ENCODE data around the gene LEMD2. TPM values are rescaled to one million over a fixed set of nuclear protein-coding genes. Genes with fewer than 3 reads are reported as not detected.

Gene LEMD2
- polyA plus RNA-seq, 2 donors = 39.8 to 43.2 TPM

DNA sequence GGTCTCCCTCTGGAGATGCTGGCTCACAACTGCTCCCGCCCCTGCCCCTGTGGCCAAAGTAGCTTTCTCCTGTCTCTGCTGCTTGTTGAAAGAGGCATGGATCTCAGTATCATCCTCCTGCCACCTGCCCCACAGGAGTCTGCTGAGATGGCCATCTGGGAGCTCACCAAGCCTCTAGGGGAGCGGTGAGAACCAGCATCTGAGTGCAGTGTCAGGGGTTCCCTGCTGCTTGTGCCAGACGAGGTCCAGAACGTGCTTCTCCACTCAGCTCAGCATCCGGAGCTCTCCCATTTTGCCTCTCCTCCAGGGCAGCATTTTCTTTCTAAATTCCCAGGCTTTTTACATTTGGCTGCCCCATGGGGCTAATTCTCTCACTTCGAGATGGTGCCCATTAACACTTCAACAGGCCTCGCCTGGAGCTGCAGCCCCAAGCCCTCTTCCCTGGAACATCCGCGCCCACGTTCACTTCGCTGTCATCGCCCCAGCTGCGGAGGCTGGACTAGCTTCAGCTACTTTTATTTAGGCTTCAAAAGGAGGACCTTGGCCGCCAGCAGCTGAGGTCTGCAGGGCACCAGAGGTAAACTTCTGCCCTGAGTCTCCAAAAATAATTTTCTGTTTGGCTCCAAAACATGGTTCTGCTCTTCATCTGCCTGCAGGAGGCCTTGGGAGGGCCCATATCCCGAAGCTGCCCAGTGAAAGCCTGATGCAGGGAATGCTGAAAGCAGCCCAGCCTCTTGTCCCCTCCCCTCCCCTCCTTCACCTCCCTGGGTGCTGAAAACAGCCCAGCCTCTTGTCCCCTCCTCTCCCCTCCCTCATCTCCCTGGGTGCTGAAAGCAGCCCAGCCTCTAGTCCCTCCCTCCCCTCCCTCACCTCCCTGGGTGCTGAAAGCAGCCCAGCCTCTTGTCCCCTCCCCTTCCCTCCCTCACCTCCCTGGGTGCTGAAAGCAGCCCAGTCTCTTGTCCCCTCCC is 40.1 kb upstream of the LEMD2 start:
- WGBS, 2 donors = 63% methylated on average over 15 of the region's 15 CpGs
- H3K4me3 ChIP-seq (ENCODE audit: low read depth in 1 of 2, low read length in 2 of 2) = no peak overlapping the region
- no peaks in the 10 kb centered on the region for H3K27me3 ChIP-seq (ENCODE audit: control insufficient read depth in 1 of 2, insufficient read depth in 2 of 2, low read length in 2 of 2)

GRCh38 chr6:33828452-33828763 is 39.5 kb upstream of the LEMD2 start:
- H3K36me3 ChIP-seq (ENCODE audit: control insufficient read depth in 2 of 2, insufficient read depth in 2 of 2, low read length in 1 of 2) = no peaks in the 10 kb centered on the region
- no peaks in the 10 kb centered on the region for H3K27me3 ChIP-seq (ENCODE audit: control insufficient read depth in 1 of 2, insufficient read depth in 2 of 2, low read length in 2 of 2)
- H3K4me1 ChIP-seq (ENCODE audit: control insufficient read depth in 2 of 2, insufficient read depth in 2 of 2, low read length in 1 of 2) = no peaks in the 10 kb centered on the region
- no peaks in the 10 kb centered on the region for H3K9me3 ChIP-seq (ENCODE audit: control insufficient read depth in 2 of 2, insufficient read depth in 1 of 2, low read depth in 1 of 2, low read length in 1 of 2)
- 48 to 57% methylated on average over 4 of the region's 4 CpGs for WGBS, 2 donors
- H3K4me3 ChIP-seq (ENCODE audit: low read depth in 1 of 2, low read length in 2 of 2) = no peak overlapping the region
- no peak overlapping the region for H3K27ac ChIP-seq (ENCODE audit: low read depth in 2 of 2, low read length in 1 of 2)

More for the DNA sequence above, 40.1 kb upstream of the LEMD2 start:
- Histone ChIP-seq H3K27ac (ENCODE audit: low read depth in 2 of 2, low read length in 1 of 2) (no peak overlapping the region), H3K9me3 (ENCODE audit: control insufficient read depth in 2 of 2, insufficient read depth in 1 of 2, low read depth in 1 of 2, low read length in 1 of 2) (no peaks in the 10 kb centered on the region), H3K36me3 (ENCODE audit: control insufficient read depth in 2 of 2, insufficient read depth in 2 of 2, low read length in 1 of 2) (no peaks in the 10 kb centered on the region), H3K4me1 (ENCODE audit: control insufficient read depth in 2 of 2, insufficient read depth in 2 of 2, low read length in 1 of 2) (no peaks in the 10 kb centered on the region)

- H3K27me3 ChIP-seq (ENCODE audit: control insufficient read depth in 1 of 2, insufficient read depth in 2 of 2, low read length in 2 of 2) = no peaks in the 10 kb centered on the region
- H3K4me3 ChIP-seq (ENCODE audit: low read depth in 1 of 2, low read length in 2 of 2) = no peak overlapping the region
- H3K9me3 ChIP-seq (ENCODE audit: control insufficient read depth in 2 of 2, insufficient read depth in 1 of 2, low read depth in 1 of 2, low read length in 1 of 2) = no peaks in the 10 kb centered on the region
- 65 to 73% methylated on average over 14 of the region's 14 CpGs for WGBS, 2 donors
- H3K4me1 ChIP-seq (ENCODE audit: control insufficient read depth in 2 of 2, insufficient read depth in 2 of 2, low read length in 1 of 2) = no peaks in the 10 kb centered on the region
- no peaks in the 10 kb centered on the region for H3K36me3 ChIP-seq (ENCODE audit: control insufficient read depth in 2 of 2, insufficient read depth in 2 of 2, low read length in 1 of 2)
- no peak overlapping the region for H3K27ac ChIP-seq (ENCODE audit: low read depth in 2 of 2, low read length in 1 of 2)
Observed at GRCh38 chr6:33827546-33828451, 38.9 kb upstream of the LEMD2 start.

GRCh38 chr6:33826537-33826936 is 37.6 kb upstream of the LEMD2 start:
- Histone ChIP-seq H3K36me3 (ENCODE audit: control insufficient read depth in 2 of 2, insufficient read depth in 2 of 2, low read length in 1 of 2) (no peaks in the 10 kb centered on the region), H3K27ac (ENCODE audit: low read depth in 2 of 2, low read length in 1 of 2) (no peak overlapping the region), H3K9me3 (ENCODE audit: control insufficient read depth in 2 of 2, insufficient read depth in 1 of 2, low read depth in 1 of 2, low read length in 1 of 2) (no peaks in the 10 kb centered on the region), H3K4me1 (ENCODE audit: control insufficient read depth in 2 of 2, insufficient read depth in 2 of 2, low read length in 1 of 2) (no peaks in the 10 kb centered on the region), H3K27me3 (ENCODE audit: control insufficient read depth in 1 of 2, insufficient read depth in 2 of 2, low read length in 2 of 2) (no peaks in the 10 kb centered on the region), H3K4me3 (ENCODE audit: low read depth in 1 of 2, low read length in 2 of 2) (no peak overlapping the region)
- 29 to 54% methylated on average over 2 of the region's 2 CpGs for WGBS, 2 donors

DNA sequence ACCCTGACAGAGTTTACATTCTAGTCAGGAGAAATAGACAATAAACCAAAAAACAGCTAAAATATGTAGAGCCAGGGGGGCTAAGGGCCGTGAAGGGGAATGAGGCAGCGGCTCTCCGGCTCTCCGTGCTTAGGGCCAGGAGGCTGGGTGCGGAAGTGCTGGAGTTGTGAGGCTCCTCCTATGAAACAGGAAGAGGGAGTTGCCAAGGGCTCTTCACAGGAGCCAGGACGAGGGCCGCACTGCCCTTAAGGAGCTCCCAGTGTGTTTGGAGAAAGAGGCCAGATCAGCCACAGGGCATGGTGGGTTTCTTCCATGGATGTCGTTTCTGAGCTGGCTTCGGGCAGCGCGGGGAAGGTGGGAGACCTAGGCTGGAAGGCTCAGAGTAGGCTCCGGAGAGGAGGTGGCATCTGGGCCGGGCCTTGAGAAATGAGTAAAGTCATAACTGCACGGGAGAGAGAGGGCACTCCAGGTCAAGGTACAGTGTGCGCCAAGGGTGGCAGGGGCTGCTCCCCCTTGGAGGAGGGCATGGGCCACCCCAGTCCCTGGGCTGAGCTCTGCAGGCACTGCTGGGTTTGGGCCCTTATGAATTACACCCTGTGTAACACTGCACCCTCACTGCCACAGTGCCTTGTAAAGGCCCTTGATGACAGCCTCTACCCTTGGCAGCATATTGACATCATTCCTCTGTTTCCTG is 35.7 kb upstream of the LEMD2 start:
- Histone ChIP-seq H3K27ac (ENCODE audit: low read depth in 2 of 2, low read length in 1 of 2) (no peak overlapping the region), H3K4me3 (ENCODE audit: low read depth in 1 of 2, low read length in 2 of 2) (no peak overlapping the region)

GRCh38 chr6:33823806-33824205 is 34.9 kb upstream of the LEMD2 start:
- WGBS, 2 donors = 87 to 90% methylated on average over 2 of the region's 2 CpGs
- Histone ChIP-seq H3K36me3 (ENCODE audit: control insufficient read depth in 2 of 2, insufficient read depth in 2 of 2, low read length in 1 of 2) (no peaks in the 10 kb centered on the region), H3K27me3 (ENCODE audit: control insufficient read depth in 1 of 2, insufficient read depth in 2 of 2, low read length in 2 of 2) (no peaks in the 10 kb centered on the region), H3K4me1 (ENCODE audit: control insufficient read depth in 2 of 2, insufficient read depth in 2 of 2, low read length in 1 of 2) (no peaks in the 10 kb centered on the region), H3K27ac (ENCODE audit: low read depth in 2 of 2, low read length in 1 of 2) (no peak overlapping the region), H3K4me3 (ENCODE audit: low read depth in 1 of 2, low read length in 2 of 2) (no peak overlapping the region), H3K9me3 (ENCODE audit: control insufficient read depth in 2 of 2, insufficient read depth in 1 of 2, low read depth in 1 of 2, low read length in 1 of 2) (peaks cover 0 to 2% of the 10 kb centered on the region in 2 donors)

More for the DNA sequence above, 35.7 kb upstream of the LEMD2 start:
- H3K27me3 ChIP-seq (ENCODE audit: control insufficient read depth in 1 of 2, insufficient read depth in 2 of 2, low read length in 2 of 2) = no peaks in the 10 kb centered on the region
- H3K4me1 ChIP-seq (ENCODE audit: control insufficient read depth in 2 of 2, insufficient read depth in 2 of 2, low read length in 1 of 2) = no peaks in the 10 kb centered on the region
- H3K9me3 ChIP-seq (ENCODE audit: control insufficient read depth in 2 of 2, insufficient read depth in 1 of 2, low read depth in 1 of 2, low read length in 1 of 2) = peaks cover 0 to 2% of the 10 kb centered on the region in 2 donors
- no peaks in the 10 kb centered on the region for H3K36me3 ChIP-seq (ENCODE audit: control insufficient read depth in 2 of 2, insufficient read depth in 2 of 2, low read length in 1 of 2)
- 57 to 72% methylated on average over 15 of the region's 15 CpGs for WGBS, 2 donors

GRCh38 chr6:33822575-33823395 is 33.9 kb upstream of the LEMD2 start:
- peaks cover 0 to 2% of the 10 kb centered on the region in 2 donors for H3K9me3 ChIP-seq (ENCODE audit: control insufficient read depth in 2 of 2, insufficient read depth in 1 of 2, low read depth in 1 of 2, low read length in 1 of 2)
- no peak overlapping the region for H3K4me3 ChIP-seq (ENCODE audit: low read depth in 1 of 2, low read length in 2 of 2)
- no peaks in the 10 kb centered on the region for H3K4me1 ChIP-seq (ENCODE audit: control insufficient read depth in 2 of 2, insufficient read depth in 2 of 2, low read length in 1 of 2)
- no peaks in the 10 kb centered on the region for H3K36me3 ChIP-seq (ENCODE audit: control insufficient read depth in 2 of 2, insufficient read depth in 2 of 2, low read length in 1 of 2)
- no peaks in the 10 kb centered on the region for H3K27me3 ChIP-seq (ENCODE audit: control insufficient read depth in 1 of 2, insufficient read depth in 2 of 2, low read length in 2 of 2)
- no peak overlapping the region for H3K27ac ChIP-seq (ENCODE audit: low read depth in 2 of 2, low read length in 1 of 2)
- 55 to 61% methylated on average over 10 of the region's 10 CpGs for WGBS, 2 donors

DNA sequence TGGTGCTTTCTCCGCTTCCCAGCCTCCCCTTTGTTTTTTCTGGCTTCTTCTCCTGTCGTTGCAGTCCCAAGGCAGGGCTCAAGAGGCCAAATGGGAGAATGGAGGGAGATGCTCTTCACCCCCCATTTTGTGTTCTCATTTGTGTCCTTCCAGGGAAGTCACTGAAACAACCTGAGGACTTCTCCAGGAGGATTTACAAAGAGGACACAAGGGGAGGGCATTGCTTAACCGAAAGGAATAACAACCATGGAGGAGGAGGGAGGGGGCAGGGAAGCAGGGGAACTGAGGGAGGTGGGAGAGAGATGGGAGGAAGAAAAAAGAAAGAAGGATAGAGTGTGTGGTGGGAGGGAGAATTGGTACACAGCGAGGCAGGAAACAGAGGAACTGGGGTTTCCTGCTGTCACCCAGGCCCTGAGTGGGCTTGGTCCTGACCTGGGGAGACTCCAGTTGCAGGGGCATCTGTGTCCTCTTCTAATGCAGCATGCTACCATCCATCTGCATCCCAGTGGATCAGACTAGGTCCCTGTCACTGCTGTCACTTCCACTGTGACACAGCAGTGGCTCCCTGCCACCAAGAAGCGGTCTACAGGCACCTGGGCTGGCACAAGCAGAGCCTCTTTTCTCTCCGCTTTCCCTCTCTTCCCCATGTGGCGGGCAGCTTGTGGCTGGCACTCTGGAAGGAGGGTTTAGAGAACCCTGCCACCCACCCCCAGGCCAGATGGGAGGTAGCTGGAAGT is 32.0 kb upstream of the LEMD2 start:
- H3K9me3 ChIP-seq (ENCODE audit: control insufficient read depth in 2 of 2, insufficient read depth in 1 of 2, low read depth in 1 of 2, low read length in 1 of 2) = peaks cover 0 to 2% of the 10 kb centered on the region in 2 donors
- no peaks in the 10 kb centered on the region for H3K27me3 ChIP-seq (ENCODE audit: control insufficient read depth in 1 of 2, insufficient read depth in 2 of 2, low read length in 2 of 2)
- no peak overlapping the region for H3K27ac ChIP-seq (ENCODE audit: low read depth in 2 of 2, low read length in 1 of 2)
- H3K36me3 ChIP-seq (ENCODE audit: control insufficient read depth in 2 of 2, insufficient read depth in 2 of 2, low read length in 1 of 2) = no peaks in the 10 kb centered on the region
- no peaks in the 10 kb centered on the region for H3K4me1 ChIP-seq (ENCODE audit: control insufficient read depth in 2 of 2, insufficient read depth in 2 of 2, low read length in 1 of 2)
- H3K4me3 ChIP-seq (ENCODE audit: low read depth in 1 of 2, low read length in 2 of 2) = no peak overlapping the region
- 75% methylated on average over 7 of the region's 7 CpGs for WGBS, 2 donors

Data from esophagus (tissue), 2 donors.